GM11168 (cell line): ENCODE data around the gene SCAMP5.

Experiments used
- in situ Hi-C: fragments of 300-500 bp; cut with MboI; formaldehyde crosslinking; loops from one replicate; pipeline ENCODE4 v1.12.0; 2022; ENCODE audit warnings: low sequenced_read_pairs; ENCODE audit not compliant: unreplicated experiment

Gene SCAMP5

DNA sequence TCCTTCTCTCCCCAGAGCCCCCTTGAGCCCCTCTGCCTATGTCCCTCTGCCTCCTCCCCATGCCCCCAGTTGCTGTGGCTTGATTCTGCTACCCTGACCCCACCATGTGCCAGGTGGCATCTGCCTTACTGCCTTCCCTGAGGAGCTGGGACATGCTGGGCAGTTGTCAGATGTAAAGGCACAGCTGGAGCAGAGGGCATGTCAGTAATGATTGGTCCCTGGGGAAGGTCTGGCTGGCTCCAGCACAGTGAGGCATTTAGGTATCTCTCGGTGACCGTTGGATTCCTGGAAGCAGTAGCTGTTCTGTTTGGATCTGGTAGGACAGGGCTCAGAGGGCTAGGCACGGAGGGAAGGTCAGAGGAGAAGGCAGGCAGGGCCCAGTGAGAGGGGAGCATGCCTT lies 24.6 kb downstream of the SCAMP5 start:
- in situ Hi-C loops: no loop called here

DNA sequence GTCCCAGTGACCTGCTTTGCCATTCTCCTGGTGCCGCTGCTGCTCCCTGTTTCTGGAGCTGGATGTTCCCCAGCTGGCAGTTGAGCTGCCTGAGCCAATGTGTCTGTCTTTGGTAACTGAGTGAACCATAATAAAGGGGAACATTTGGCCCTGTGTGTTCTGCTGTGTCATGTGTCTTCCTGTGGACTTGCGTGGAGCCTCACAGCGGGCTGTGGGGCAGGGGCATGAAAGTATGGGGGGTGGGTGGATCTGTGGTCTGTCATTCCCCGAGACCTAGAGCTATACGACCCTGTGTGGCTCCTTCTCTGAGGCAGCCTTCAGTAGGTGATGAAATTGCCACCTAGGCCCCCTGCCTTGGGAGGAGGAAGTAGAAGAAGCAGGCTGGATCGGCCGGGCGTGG lies 26.0 kb downstream of the SCAMP5 start:
- in situ Hi-C loops: no loop called here

DNA sequence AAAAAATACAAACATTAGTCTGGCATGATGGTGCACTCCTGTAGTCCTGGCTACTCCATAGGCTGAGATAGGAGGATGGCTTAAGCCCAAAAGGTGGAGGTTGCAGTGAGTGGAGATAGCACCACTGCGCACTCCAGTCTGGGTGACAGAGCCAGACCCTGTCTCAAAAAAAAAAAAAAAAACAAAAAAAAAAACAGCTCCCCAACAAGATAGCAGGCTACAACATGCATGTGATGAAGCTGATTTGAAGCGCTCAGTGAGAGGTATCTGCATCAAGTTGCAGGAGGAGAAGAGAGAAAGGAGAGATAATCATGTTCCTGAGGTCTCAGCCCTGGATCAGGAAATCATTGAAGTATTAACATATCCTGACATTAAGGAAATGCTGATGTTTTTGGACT lies 27.4 kb downstream of the SCAMP5 start:
- in situ Hi-C loops: no loop called here

DNA sequence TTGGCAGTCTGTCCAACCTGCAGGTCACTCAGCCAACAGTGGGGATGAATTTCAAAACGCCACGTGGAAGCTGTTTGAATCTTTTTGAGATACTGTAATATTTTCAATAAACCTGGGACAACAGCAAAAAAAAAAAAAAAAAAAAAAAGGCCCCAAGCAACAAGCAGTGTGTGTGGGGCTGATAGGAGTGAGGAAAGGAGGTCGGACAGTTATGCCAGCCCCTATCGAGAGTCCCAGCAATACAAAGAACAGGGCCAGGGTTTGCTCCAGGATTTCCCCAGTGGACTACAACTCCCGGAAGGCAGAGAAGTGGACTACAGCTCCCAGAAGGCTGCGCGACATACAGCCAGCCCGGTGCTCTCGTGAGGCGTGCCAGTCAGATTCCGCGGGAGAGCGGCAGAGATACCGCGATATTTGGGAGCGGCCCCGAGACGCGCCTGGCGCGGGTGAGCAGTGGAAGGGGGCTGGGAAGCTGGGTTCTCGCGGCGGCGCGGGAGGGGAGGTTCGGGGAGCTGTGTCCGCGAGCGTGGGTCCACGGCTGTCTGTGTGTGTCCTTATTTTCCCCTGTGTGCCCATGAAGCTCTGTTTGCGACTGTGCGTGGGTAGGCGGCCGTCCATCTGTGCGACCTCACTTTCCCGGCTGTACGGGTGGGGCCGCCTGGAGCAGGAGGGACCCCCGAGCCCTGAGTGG lies 28.0 kb downstream of the SCAMP5 start, which contains the start of gene PPCDC:
TSS of gene PPCDC (plus strand) at position 410 of the 691 bp plus-strand sequence. CDS start 4,729 bp downstream, outside the sequence.
- in situ Hi-C loops: no loop called here

DNA sequence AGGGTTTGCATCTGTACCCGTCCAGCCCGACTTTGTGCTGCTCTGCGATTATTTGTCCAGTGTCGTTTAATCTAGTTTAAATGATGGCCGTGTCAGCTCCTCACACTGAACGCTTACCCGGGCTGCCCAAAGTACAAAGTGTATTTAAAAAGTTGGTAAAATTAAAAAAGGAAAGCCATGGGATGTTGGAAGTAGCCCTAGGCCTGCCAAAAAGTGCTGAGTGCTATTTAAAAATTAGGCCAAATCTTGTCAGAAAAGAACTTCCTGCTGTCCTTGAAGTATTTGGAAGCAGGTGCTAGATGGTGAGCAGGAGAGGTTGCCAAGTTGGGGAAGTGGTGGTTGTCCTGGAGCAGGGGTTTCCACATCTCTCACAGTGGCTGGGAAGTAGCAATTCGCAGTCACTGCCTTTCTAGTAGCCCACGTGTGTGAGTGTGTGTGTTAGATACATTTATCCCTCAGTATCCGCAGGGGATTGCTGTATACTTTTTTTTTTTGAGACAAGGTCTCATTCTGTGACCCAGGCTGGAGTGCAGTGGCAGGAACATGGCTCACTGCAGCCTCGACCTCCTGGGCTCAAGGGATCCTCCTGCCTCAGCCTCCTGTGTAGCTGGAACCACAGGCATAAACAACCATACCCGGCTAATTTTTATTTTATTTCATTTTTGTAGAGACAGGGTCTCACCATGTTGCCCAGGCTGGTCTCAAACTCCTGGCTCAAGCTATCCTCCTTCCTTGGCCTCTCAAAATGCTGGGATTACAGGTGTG lies 28.7 kb downstream of the SCAMP5 start:
- in situ Hi-C loops: no loop called here

DNA sequence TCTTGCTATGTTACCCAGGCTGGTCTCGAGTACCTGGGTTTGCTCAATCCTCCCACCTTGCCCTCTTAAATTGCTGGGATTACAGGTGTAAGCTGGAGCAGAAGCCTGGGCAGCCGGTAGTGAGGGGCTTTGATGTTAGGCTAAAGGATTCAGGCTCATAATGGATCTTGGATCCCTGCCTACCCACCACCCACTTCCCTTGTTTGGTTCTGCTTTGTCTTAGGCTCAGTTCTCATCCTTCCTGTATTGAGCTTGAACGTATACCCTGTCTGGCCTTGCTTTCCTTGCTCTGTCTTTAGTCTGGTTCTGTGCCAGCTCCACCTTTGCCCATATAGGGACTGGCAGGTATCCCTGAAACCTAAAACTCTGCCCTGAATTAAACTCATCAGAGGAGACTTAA lies 29.7 kb downstream of the SCAMP5 start:
- in situ Hi-C loops: no loop called here

DNA sequence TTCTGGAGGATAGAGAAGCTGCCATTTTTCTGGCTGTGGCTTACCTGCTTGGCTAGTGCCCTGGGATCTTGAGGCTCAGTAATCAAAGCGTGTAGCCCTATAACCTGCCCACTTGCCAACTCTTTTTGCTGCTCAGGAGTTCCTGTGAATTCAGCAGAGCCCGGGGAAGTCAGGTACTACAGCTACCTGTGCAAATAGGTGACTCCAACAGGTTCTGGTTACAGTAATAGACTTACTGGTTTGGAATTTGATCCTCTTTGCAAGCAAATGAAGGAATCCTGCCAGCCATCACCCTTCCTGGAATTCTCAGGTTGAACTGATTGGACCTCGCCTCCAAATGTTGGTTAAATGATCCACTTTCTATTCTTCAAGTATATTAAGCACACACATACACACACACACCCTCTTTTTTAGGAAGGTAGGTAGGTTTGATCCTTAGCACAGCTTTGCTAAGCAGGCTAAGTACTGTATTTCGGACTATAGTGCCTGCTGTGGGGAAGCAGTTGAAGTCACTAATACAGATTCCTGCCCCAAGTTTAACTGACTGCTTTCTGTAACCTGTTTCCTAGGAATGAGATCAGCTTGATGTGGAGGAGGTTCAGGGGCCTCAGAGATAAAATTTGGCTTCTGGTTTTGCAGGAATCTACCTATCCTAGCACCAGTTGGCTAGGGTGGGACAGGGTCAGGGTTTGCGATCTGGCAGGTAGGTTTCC lies 30.3 kb downstream of the SCAMP5 start:
- in situ Hi-C loops: no loop called here

DNA sequence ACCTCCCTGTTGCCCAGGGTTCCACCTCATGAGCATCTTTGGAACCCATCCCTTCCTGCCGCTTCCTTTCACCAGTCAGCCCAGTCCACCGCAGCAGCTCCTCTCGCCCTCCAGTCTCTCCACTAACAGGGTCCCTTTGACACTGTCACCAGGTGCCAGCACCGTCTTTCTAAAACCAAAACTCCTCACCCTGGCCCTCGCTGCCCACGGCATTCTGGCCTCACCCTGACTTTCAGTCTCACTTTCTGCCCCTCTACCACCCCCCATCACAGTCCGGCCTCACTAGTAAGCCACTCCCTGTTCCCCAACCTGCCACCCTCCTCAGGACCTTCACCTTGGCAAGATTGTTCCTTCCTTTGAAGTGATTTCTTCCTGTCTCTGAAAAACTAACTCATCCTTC lies 32.2 kb downstream of the SCAMP5 start:
- in situ Hi-C loops: no loop called here

DNA sequence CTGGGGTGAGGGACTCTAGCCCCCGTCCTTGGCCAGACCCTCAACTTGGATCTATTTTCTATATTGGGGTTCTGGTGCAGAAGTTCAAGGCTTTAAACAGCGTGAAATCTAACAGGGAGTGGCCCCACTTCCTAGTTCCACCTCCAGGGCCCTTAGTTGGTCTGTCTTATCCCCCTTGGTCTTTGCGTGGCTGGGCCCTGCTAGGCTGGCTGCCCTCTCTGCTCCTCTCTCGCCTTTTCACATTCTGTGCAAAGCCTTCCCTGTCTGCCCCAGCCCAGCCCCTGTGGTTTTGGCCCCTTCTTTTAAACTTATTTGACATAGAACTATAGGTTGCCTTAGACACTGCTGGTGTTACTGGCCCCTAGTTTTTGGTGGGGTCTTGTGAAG lies 33.6 kb downstream of the SCAMP5 start:
- in situ Hi-C loops: no loop called here

DNA sequence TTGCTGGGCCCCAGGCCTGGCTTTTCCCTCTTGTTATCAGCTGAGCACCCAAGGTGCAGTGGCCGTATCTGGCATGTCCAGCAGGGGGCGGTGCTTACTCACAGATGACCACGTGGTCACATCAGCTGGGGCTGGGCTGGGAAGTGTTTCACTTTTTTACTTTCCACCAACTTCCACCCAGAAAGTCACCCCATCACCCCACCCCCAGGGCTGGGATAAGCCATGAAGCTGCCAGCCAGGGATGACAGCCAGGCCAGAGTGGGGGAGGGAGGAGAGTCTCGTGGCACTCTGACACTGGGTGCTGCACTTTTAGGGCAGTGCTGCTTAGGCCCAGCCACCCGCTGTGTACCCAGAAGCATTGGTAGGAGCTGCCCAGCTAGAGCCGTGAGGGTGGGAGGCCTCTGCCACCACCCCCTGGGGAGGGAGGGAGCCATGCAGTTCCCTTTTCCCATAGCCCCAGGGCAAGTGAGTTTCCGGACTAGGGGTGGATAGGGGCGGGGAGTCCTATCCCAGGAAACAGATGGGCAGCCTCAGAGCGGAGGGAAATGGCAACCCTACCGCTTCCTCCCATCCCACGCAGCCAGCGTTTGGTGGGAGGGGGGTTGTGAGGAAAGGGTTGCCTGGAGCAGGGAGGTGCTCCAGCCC lies 34.1 kb downstream of the SCAMP5 start:
- in situ Hi-C loops: loop anchor here (10.0 kb wide), 1 partner anchor 275 kb away; no protein-coding TSS in a partner anchor

DNA sequence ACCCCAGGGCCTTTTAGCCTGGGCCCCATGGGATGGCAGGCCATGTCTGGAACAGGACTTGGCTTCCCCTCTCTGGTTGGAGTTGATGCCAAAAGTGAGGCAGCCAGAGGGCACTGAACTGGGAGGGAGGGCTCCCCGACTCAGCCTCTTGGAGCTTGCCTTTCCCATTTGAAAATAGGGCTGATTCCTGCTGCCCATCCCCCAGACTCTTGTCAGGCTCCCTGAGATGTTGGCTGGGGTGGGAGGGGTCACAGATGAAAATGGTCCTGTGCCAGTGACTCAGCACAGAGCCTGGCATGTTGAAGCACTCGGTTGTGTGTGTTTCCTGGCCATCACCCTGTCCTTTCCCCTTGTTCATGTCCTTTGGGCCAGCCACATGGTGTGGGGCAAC lies 34.7 kb downstream of the SCAMP5 start:
- in situ Hi-C loops: loop anchor here (10.0 kb wide), 1 partner anchor 275 kb away; no protein-coding TSS in a partner anchor

DNA sequence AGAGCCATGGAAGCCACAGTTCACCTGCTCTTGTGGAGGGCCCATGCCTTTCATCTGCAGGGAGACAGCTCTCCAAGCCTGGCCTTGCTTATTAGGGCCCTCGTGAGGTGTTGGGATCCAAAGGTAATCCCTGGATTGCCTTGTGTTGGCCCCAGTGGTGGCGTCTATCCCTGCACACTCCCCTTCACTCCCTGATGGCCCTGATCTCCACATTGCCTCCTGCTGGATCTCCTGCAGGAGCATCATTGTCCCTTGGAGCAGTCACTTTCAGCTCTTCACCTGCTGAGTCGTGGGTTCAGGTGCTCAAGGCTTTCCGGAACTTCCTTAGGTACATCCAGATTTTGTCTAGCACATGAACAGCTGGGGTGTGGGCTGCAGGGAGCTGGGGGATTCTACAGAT lies 35.1 kb downstream of the SCAMP5 start:
- in situ Hi-C loops: loop anchor here (10.0 kb wide), 1 partner anchor 274 kb away; no protein-coding TSS in a partner anchor

DNA sequence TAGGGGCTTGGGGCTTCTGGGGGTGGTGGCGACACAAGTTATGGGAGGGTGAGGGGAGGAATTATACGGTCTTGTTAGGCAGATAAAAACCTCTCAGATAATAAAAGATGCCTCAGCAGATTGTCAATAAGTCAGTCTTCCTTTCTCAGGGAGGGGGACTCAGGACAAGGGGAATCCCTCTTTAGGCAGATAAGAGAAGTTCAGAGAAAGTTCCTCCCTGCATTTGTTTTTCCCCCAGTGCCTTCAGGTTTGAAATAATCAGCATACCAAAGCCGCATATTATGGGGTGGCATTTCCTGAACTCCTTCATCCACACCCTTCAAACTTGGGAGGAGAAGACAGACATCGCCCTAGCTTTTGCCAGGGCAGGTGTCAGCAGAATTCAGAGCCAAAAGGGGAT lies 36.5 kb downstream of the SCAMP5 start:
- in situ Hi-C loops: loop anchor here (10.0 kb wide), 1 partner anchor 273 kb away; no protein-coding TSS in a partner anchor

DNA sequence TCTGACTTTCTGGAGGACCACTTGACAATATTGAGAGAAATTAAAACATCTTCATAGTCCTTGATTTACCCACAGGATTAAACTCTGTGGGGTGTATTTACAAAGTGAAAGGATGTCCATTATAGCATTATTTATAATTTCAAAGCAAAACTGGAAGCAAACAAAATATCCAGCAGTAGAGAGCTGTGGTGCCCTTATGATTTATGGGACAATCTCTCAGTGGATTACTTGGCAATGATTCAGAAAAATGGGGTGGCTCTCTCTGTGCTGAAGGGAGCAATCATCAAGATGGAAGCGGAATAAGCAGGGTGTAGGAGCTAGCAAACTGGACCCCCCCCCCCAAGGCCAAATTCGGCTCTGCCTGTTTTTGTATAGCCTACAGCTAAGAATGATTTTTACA lies 37.0 kb downstream of the SCAMP5 start:
- in situ Hi-C loops: loop anchor here (10.0 kb wide), 1 partner anchor 272 kb away; no protein-coding TSS in a partner anchor

DNA sequence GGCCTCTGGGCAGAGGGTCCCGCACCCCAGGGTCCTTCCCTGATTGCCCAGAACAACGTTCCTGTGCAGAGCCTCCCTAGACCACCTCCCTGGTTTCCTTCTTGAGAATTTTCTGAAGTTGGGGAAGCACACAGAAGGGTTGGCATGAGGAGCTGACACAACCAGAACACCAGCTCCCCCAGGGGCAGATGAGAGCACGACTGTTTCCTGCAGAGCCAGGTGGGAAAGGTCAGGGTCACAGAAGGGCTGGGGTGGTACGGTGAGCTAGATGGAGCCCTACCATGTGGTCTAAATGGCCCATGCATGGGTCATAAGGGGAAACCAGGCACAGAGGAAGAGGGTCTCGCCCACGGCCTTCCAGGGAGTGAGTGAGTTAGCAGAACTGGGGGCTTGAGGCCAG lies 38.4 kb downstream of the SCAMP5 start:
- in situ Hi-C loops: loop anchor here (10.0 kb wide), 1 partner anchor 271 kb away; no protein-coding TSS in a partner anchor

DNA sequence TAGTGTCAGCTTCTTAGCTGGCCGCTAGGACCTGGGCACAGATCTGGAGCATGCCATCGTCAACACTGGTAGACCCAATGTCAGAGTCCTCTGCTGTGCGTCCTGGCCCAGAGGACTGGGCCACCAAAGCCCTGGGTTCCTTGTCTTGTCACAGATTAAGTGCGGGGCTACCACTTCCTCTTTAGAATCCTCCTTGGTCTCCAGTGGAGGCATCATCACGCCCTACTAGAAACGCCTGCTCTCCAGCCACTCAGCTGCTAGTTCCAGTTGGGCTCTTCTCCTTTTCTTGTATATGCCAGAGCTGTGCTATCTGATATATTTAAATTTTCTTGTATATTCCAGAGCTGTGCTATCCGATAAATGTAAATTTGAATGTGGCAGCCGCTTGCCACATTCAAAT lies 39.3 kb downstream of the SCAMP5 start:
- in situ Hi-C loops: loop anchor here (10.0 kb wide), 1 partner anchor 270 kb away; no protein-coding TSS in a partner anchor

DNA sequence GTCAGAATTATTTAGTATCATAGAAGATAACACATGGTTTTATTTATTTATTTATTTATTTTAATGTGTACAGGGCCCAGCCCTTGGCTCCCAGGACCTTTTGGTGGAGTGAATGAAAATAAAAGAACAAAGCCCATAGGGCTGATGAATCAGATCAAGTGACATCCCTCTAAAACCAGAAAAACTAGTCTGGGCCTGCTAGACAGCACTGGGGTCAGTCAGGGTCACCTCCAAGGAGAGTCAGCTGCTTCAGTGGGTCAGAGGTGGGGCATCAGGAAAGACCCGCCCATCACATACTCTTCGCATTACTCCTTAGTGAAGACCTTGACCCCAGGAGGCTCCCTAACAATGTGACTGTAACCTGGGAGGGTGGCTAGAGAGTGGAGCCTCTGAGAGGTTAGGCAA lies 40.9 kb downstream of the SCAMP5 start:
- in situ Hi-C loops: loop anchor here (10.0 kb wide), 1 partner anchor 269 kb away; no protein-coding TSS in a partner anchor

DNA sequence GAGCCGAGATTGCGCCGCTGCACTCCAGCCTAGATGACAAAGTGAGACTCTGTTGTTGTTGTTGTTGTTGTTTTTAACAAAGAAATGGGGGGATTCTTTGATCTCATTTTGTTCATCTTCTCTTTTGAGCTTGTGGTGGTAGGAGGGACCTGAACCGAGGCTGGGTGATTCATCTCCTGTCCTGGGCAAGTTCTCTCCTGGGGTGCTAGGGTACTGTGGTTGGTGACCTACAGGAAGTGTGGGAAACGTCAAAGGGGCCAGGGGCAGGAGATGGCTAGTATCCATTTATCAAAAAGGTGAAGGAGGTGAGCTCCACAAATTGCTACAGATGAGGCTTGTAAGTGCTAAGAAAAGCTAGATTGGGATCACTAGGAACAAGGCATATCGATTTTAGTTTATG lies 42.3 kb downstream of the SCAMP5 start:
- in situ Hi-C loops: loop anchor here (10.0 kb wide), 1 partner anchor 267 kb away; no protein-coding TSS in a partner anchor

DNA sequence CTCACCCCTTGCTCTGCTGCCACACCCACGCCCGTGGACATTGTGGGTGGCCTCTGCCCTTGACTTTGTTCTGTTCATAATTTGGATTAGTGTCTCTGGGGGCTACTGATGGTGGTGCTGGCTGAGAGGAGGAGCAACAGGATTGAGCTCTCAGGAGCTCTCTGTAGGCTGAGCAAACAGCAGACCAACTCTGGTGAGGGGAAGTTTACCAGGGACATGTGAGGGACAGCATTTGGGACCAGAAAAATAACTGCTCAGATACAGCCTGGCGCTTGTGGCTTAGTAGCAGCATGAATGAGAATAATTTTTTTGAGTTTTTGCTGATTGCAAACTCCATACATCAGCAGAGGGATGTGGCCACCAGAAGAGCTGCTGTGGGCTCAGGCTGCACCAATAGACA lies 42.9 kb downstream of the SCAMP5 start:
- in situ Hi-C loops: loop anchor here (10.0 kb wide), 1 partner anchor 267 kb away; no protein-coding TSS in a partner anchor
